DLD1 (cell line): Measurements from ENCODE around the gene UPK2.

Source experiments
- in situ Hi-C: cut with HindIII; loops from 2 replicates; pipeline ENCODE4 v1.10.0; 2017; ENCODE audit warnings: low sequenced_read_pairs

UPK2 gene

GRCh38 chr11:118956094-118956846 lies at the start of gene UPK2:
Gene UPK2, plus strand, starts transcription at chr11:118956298. Its CDS starts 53 bp downstream, at chr11:118956351.
- in situ Hi-C loops: no loop called here

GRCh38 chr11:118907051-118908042 lies 48.8 kb upstream of the UPK2 start:
- in situ Hi-C loops: no loop called here

DNA sequence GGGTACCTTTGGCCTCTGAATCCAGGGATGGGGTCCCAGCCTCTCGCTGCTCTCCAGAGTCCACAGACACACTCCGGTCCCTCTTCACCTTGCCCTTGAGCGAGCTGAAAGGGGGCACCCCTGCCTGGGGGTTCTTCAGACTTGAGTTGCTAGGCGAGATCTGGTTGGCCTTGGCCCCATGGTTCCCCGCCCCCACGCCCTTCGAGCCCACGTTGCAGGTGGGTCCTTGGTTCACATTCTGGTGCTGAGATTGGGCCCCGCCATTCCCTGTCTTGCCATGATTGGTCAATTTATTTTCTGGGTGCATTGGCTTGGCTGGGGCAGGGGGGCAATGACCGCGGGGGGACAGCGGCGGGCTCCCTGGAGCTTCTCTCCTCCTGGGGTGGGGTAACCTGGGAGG lies 47.8 kb upstream of the UPK2 start:
- in situ Hi-C loops: no loop called here

GRCh38 chr11:118908901-118909618 lies 47.0 kb upstream of the UPK2 start:
- in situ Hi-C loops: no loop called here

GRCh38 chr11:118909619-118910308 lies 46.3 kb upstream of the UPK2 start:
- in situ Hi-C loops: no loop called here

DNA sequence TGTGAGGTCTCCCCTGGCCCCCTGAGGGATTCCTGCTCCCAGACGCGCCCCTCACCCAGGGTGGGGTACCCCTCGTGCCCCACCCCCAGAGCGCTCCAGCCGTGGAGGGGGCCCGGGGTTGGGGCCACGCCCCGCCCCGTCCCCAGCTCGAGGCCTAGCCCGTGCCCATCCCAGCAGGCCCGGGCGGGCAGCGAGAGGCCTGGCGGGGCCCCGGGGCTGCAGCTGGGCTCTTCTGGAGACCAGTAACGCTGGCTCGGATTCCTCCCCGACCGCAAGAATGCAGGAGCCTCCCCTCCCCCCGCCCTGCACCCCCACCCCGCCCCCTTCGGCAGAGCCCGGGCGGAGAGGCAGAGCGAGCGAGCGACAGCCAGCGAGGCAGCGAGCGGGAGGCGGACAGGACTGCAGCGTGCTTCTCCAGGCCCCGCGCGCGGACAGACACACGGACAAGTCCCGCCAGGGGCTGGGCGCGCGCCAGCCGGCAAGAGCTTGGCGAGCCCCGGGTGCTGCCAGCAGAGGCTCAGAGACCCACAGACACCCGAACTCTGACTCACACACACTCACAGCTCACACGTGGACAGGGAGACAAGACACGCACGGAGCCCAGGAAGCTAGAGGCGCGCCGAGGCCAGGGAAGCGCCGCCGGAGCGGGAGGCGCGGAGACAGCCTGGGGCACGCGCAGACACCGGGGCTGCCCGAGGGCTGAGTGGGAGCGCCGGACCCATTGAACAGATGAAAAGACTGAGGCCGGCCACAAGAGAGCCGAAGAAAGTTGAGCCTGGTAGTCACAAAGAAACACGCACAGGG lies 45.6 kb upstream of the UPK2 start:
- in situ Hi-C loops: no loop called here

DNA sequence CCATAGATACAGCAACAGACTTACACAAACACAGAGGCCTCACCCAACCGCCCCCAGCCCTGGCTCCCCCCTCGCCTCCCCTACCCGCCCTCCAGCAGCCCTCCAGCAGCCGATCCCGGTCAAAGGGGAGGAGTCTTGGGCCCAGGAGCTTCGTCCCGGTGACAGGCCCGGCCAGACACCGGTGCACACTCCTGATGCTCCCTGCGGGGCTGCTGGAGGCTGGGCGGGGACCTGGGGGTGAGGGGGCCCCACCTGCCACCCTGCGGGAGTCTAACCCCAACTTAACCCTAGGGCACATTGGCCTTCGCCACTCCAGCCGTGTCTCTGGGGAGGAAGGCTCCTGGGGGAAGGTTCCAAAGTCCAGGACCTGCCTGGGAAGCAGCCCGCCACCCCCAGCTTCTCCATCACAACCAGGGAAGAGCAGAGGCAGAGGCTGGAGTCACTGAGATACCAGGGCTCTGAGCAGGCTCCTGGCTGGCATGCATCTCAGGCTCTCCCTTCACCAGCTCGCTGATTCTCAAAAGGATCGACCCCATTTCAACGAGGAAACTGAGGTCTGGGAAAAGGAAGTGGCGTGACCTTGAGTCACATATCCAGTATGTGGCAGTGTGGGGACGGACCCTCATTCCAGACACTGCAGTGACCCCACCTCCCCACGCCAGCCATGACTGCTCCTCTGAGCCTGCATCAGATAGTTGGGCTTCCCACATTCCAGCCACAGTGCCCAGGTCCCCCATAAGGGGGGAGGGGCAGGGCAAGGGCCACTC lies 44.8 kb upstream of the UPK2 start:
- in situ Hi-C loops: no loop called here

GRCh38 chr11:118911880-118912741 lies 44.0 kb upstream of the UPK2 start:
- in situ Hi-C loops: no loop called here

GRCh38 chr11:118912742-118913410 lies 43.2 kb upstream of the UPK2 start:
- in situ Hi-C loops: no loop called here

DNA sequence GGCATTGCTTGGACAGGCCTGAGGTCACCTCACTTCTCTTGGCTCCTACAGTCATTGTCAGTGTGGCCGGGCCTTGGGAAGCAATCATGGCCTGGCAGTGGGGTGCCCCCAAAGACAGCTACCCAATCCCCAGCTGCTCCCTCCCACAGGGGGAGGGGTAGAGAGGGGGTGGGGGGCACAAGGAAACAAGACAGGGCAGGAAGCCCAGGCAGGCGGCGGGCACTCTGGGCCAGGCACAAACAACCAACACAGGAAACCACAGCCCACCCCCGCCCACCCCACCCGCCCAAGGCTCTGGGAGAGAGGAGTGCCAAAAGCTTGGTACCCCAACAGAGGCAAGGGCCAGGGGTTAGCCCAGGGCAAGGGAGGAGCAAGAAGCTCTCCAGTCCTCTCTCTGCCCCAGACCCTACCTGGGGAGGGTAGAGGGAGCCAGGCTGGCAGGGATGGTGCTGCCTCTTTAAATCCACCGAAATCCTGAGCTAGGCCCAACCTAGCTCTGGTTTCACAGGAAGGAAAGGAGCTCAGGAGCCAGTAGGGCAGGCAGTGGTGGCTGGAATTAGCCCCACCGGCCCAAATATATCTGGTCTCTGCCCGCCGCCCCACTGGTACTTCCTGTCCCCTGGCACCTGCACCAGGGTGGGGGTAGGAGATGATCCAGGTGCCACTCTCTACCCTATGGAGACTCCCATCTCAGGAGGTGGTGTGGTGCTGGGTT lies 42.5 kb upstream of the UPK2 start:
- in situ Hi-C loops: no loop called here

DNA sequence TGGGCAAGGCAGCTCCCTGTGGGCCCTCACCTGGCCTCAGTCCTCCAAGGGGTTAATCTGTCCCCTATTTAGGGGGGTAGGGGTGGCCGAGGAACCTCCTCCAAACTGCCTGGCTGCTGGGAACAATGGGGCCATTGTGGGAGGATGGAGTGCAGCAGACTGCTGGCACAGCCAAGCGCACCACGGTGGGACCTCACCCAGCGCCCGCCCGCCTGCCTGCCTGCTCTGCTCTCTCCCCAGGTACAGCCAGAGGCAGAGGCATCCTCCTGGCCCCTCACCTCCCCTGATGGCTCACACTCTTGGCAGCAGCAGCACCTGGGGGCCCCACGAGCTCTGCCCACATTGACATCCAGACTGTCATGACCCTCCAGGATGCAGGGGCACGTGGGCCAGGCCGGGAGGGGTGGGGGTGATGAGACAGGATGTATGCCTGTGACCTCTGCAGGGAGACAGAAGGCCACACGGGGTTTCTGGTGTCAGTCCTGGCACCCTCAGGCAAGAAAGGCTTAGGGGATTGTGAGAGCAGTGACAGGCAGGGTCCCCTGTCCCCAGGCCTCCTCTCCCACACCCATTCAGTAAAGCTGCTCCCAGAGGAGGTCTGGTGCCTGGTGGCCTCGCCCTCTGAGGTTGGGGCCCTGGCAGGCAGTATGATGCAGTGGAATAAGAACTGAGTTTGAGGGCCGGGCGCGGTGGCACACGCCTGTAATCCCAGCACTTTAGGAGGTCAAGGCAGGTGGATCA lies 41.8 kb upstream of the UPK2 start:
- in situ Hi-C loops: no loop called here

DNA sequence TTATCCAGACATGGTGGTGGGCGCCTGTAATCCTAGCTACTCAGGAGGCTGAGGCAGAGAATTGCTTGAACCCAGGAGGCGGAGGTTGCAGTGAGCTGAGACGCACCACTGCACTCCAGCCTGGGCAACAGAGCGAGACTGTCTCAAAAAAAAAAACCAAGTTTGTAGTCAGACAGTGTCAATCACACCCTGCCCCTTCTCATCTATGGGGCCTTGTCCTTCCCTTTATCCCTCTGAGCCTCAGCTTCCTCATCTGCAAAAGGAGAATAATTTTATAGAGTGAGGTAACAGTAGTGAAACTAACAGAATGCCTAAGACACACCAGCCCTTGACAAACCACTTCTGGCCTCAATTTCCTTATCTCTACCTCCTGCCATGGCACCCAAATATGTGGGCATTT lies 41.1 kb upstream of the UPK2 start:
- in situ Hi-C loops: no loop called here

- in situ Hi-C loops: no loop called here
Measured at GRCh38 chr11:118915396-118915795, 40.7 kb upstream of the UPK2 start.

GRCh38 chr11:118915941-118916841 lies 39.9 kb upstream of the UPK2 start:
- in situ Hi-C loops: no loop called here

- in situ Hi-C loops: no loop called here
Measured at GRCh38 chr11:118916842-118917388, 39.2 kb upstream of the UPK2 start.
